NCI-H460 (cell line): ENCODE data around the gene ZNF213. TPM values are rescaled to one million over a fixed set of nuclear protein-coding genes. Genes with fewer than 3 reads are reported as not detected.
A peak's percentile ranks its signal among the peaks of the same experiment; 100 is the strongest.

Experiments used
- DNase-seq: peaks from one replicate; pipeline ENCODE4 v3.0.0-alpha.2; 2016; ENCODE audit warnings: low read depth; ENCODE audit errors: extremely low read depth
- small RNA-seq, 2 experiments: library from RNA; depleted of rRNA; stranded (forward); fragments of <200 nt; gene quantifications; one replicate each; pipeline ENCODE3, GENCODE V24; 2014
- total RNA-seq: library from RNA; depleted of rRNA; stranded (reverse); fragments of >200 nt; shearing (Covaris generic); gene quantifications from 2 replicates; pipeline ENCODE4 v1.2.3, GENCODE V29; 2014; rRNA removed

Gene ZNF213
- total RNA-seq, 1 experiment from 2014 or later = 5.0 TPM

DNA sequence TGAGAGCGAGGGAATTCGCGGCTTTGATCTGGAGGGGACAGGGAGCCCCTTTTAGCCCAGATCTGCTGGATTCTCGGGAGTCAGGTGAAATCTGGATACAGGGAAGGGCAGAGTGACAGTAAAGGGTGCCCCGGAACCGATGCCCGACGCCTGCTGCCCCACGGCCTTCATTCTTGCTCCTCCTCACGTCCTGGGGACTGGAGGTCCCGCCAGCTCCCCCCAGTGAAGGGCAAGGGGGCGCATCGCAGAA is 53.8 kb downstream of the ZNF213 start:
- DNase-seq = no peak

DNA sequence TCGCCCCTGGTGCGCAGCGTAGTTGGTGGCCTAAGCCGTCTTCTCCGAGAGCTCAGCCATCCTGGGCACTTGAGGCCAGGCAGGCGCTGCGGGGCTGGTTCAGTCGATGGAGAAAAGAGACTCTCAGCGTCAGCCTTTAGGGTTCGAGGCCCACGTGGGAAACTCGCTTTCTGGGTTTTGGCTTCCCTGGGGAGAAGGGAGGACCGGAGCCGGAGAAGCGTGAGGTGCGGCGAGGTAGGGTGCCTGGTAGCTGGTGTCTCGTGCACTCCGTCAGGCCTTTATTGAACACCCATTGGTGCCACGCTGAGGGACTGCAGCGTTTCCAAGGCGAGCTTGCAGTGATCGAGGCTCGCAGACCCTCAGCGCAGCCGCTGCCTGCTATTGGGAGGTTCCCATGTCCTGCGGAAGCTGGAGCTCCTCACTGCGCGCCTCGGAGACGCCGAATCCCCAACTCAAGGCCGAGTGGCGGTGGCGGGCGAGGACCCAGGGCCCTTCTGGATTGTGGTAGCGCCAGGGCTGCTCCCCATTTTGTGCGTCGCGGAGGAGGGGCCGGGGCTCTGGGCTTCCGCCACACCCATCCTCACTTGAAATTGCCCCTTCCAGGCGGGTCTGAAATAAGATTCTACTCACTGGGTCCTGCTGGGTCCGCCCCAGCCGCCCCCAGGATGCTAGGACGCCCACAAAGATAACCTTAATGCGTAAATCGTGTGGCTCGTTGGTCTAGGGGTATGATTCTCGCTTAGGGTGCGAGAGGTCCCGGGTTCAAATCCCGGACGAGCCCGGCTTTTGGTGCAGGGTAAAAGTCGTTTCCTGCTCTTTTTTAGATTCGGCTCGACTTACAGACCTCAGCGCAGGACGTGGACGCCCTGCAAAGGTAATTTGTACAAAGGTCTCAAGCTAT is 54.3 kb downstream of the ZNF213 start:
- peak; percentile 62 for DNase-seq

DNA sequence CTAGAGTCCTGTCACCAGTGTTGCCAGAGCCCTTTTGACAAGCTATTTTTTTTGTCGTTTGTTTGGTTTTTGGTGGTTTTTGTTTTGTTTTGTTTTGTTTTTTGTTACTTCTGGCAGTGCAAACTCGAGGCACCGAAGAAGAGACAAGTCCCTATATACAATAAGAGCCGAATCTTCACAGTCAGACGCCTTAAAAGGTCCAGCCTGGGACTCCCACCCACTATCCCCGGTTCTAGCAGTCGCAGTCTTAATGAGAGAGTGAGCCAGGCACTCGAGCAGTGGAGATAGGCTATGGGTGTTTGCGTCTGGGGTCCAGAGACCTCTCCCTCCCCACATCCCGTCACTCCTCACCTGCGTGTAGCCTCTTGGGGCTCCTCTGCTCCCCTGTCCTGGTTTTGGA is 55.0 kb downstream of the ZNF213 start:
- DNase-seq = no peak

DNA sequence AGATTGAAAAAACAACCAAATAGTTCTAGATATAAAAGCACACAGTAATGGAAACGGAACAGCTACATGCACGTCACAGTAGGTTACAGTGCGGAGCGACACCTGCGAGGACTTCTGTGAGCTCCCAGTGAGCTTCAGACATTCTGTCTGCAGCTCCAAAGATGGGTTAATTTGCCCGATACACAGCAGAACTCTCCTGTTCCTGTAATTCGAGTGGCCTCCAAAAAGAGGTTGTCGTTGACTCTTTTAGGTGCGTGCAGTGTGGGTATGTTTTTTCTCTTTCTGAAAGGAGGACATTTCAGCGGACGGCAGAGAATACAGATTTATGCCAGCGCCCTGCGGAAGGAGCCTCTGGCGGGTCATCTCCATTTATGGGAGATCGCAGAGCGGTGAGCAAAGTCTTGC is 56.1 kb downstream of the ZNF213 start:
- DNase-seq = no peak

Small RNA genes lying within 50 kb of the gene (small RNA-seq; reads per million reads assigned to genes)
- 0.17 to 1.4 reads per million in 2 experiments for gene RNU1-22P

Other genes starting within 250 kb of the ZNF213 start
- 26.6 and 29.4 TPM in 2 replicates for gene FLYWCH1, start 223.1 kb upstream of the ZNF213 start, total RNA-seq
- gene KREMEN2, start 170.8 kb upstream of the ZNF213 start, total RNA-seq = 1.5 and 2.7 TPM in 2 replicates
- gene PAQR4, start 165.7 kb upstream of the ZNF213 start, total RNA-seq = 19.0 and 24.4 TPM in 2 replicates
- gene PKMYT1, start 154.6 kb upstream of the ZNF213 start, total RNA-seq = 14.8 and 18.9 TPM in 2 replicates
- gene CLDN9, start 122.1 kb upstream of the ZNF213 start, total RNA-seq = 0.05 and 0.14 TPM in 2 replicates
- not detected in 2 replicates for gene CLDN6, start 116.8 kb upstream of the ZNF213 start, total RNA-seq
- 249 and 347 TPM in 2 replicates for gene TNFRSF12A, start 114.7 kb upstream of the ZNF213 start, total RNA-seq
- gene HCFC1R1, start 111.1 kb upstream of the ZNF213 start, total RNA-seq = 29.3 and 33.4 TPM in 2 replicates
- gene THOC6, start 111.0 kb upstream of the ZNF213 start, total RNA-seq = 30.3 and 35.2 TPM in 2 replicates
- gene BICDL2, start 98.1 kb upstream of the ZNF213 start, total RNA-seq = not detected in 2 replicates
- gene MMP25, start 88.5 kb upstream of the ZNF213 start, total RNA-seq = 0.14 and 0.25 TPM in 2 replicates
- gene IL32, start 69.4 kb upstream of the ZNF213 start, total RNA-seq = 0.38 and 0.47 TPM in 2 replicates
- 0.05 and 0.38 TPM in 2 replicates for gene ZSCAN10, start 35.7 kb upstream of the ZNF213 start, total RNA-seq
- 12.0 and 13.5 TPM in 2 replicates for gene ZNF205, start 22.4 kb upstream of the ZNF213 start, total RNA-seq
- 0.58 and 0.67 TPM in 2 replicates for gene OR1F1, start 53.2 kb downstream of the ZNF213 start, total RNA-seq
- 11.9 and 14.5 TPM in 2 replicates for gene ZNF200, start 100.1 kb downstream of the ZNF213 start, total RNA-seq
- 0.17 TPM in 1 of 2 replicates, not detected in the other for gene MEFV, start 121.6 kb downstream of the ZNF213 start, total RNA-seq
- 59.5 and 60.9 TPM in 2 replicates for gene ZNF263, start 148.5 kb downstream of the ZNF213 start, total RNA-seq
- gene TIGD7, start 170.4 kb downstream of the ZNF213 start, total RNA-seq = 9.4 and 9.7 TPM in 2 replicates
- 18.1 and 24.9 TPM in 2 replicates for gene ZNF75A, start 170.5 kb downstream of the ZNF213 start, total RNA-seq
- gene OR2C1, start 220.9 kb downstream of the ZNF213 start, total RNA-seq = not detected in 2 replicates